ENCODE results near the gene TMEM201.
A peak's percentile ranks its signal among the peaks of the same experiment; 100 is the strongest.

TMEM201 gene

DNA sequence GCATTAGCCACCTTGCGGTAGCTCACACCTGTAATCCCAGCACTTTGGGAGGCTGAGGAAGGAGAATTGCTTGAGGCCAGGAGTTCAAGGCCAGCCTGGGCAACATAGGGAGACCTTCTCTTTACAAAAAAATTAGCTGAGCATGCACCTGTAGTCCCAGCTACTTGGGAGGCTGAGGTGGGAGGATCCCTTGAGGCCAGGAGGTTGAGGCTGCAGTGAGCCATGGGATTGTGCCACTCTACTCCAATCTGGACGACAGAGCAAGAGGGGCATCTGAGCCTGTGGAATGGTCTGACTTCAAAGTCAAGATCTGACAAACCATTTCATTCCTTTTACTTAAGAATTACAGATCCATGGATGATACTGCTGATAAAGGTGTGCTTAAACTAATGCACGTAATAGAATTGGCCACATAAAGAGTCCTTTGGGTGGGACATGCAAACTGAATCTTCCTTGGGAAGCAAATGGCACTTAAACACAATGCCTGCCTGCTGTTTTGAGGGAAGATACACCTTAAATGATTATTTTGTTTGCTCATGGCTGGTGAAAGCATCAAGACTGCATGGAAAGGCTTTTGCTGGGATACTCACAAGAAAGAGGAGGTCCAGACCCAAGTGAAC lies 2.5 kb upstream of the TMEM201 start:
- DNase-seq = no peak

DNA sequence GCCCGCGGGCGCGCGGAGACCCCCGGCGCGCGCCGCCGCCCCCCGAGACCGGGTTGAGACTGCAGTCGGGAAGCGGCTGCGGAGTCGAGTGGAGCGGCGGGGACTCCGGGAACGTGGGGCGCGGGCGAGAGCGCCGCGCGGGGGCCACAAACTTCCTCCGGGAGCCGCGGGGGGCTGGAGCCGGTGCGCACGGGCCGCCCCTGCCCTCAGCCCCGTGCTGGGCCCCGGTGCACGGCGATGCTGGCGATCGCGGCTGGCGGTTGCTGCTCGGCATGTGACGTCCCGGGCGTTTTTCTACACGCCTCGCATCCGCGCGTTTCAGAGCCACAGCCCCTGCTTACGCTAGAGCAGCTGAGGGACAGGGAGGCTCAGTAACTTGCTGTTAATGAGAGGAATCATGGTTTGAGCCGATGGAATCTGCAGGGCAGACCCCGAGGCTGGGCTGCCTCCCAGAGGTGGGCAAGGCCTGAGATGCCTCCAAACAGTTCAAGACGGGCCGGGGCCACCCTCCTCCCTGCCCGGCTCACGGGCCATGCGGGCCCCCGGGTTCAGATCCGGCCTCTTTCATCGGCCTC lies 520 bp downstream of the TMEM201 start:
- peak; percentile 57 to 70 for DNase-seq

DNA sequence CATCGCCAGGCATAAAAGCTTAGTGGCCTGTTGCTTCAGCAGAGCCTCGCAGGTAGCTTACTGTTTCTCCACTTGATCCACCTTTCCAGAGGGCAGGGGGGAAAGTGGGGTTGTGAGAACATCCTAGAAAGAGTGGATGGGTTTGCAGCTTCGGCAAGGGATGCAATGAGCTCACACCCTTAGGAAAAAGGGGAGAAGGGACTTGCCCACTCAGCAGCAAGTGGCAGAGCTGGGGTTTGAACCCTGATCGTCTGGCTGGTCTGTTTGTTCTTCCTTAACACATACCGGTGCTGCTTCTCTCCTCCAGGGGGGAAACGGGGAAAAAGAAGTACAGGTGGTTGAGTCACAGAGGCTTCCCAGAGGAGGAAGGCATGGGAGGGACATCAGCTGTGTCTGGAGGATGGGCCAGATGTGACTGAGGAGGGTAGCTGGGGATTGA lies 1.0 kb downstream of the TMEM201 start:
- DNase-seq = no peak

DNA sequence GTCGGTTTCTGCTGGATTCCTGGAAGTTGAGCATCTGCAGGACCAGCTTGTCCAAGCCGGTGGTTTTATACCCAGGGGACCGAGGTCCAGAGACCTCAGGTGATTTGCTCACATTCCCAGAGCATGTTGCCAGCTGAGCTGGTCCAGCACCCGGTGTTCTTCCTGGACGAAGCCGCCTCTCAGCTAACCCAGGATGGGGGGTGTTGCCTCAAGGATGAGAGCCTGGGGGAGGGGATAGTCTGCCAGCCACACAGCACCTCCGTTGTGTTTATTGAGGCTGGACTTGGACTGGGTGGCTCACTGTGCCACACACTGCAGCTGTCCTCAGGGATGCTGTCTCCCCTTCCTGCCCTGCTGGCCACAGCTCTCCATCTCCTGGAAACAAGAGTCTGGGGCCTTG lies 1.5 kb downstream of the TMEM201 start:
- no peak for DNase-seq

DNA sequence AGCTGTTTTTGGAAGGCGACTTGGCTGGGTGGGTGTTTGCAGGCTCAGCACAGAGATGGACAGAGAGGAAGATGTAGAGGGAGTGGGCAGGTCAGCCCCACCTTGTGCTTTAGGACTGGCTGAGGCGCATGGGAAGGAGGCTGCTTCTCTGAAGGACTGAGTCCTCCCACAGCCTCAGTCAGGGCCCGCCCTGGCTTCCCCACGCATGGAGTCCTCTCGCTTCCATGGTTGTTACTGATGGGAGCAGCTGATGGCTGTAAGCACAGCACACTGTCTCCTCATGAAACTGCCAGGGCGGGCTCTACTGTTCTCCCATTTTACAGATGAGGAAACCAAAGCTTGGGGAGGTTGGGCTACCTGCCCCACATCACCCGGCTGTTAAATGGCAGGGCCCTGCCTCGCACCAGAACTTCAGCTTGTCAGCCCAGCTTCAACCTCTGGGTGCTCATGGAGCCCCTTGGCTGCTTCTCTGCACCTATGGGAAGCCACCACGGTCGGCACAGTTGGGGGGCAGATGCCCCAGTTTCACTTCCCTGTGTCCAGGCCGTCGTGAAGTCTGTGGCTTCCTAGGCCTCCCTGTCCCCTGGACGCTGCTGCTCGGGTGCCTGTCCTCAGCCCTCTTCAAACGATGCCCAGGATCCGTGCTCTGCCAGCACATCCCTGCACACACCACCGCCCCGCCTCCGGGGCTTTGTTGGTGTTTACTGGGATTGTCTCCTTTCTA lies 2.4 kb downstream of the TMEM201 start:
- DNase-seq = no peak

DNA sequence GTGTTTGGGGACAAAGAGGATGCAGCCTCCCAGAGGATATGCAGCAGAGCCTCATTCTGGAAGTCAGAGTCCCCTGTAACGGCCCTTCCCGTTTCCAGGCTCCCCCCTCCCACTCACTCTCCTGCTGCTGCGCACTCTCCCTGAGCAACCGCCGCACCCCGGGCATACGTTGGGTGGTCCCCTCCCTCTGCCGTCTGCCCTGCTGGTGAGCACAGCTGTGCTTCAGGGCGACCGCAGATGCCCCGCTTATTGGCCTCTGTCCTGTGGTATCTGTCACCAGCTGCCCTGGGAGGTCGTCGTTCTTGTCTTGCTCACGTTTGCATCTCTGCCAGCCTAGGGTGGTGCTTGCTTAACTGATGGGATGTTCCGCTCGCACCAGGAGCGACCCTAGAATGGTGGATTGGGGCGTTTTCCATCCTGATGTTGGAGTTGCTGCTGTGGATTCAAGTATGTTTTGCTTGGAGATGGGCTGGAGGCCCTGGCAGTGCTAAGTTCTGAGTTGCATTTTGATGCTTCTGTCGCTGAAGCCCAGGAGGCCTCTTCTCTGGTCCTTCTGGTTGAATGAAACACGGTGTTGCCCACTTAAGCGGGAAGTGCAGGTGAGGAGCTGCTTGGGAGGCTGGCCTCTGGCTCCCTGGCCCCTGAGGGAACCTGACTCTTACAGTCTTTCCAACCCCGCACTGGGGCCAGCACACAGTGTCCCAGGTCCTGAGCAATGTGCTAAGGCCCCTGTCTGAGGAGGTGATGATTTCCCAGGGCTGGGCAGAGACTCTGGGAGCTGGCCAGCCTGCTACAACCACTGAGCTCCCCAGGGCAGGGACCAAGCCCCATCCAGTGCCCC lies 3.2 kb downstream of the TMEM201 start:
- DNase-seq = no peak

DNA sequence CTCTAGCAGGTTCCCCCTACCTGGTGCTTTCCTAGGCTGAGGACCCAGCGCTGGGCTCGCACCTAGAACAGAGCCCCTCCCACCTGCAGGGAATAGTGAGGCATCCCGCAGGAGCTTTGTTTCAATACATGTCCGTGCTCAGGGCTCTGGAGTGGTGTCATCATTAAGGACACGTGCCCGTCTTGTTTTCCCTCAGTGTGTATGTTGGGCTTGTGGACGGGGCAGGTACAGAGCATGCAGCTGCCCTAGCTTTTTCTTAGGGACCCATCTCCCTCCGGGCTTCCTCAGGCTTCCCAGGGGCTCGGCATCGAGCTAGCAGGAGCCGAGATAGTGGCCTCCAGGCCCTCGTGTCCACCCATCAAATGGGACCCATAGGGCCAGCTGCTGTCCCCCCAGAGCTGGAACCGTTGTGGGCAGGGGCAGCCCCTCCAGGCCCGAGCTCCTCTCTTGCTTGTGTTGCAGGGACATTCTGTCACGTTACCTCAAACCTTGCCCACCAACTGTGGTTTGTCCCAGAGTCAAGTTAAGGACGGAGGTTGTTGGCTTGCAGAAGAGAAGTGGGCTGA lies 3.9 kb downstream of the TMEM201 start:
- no peak for DNase-seq

DNA sequence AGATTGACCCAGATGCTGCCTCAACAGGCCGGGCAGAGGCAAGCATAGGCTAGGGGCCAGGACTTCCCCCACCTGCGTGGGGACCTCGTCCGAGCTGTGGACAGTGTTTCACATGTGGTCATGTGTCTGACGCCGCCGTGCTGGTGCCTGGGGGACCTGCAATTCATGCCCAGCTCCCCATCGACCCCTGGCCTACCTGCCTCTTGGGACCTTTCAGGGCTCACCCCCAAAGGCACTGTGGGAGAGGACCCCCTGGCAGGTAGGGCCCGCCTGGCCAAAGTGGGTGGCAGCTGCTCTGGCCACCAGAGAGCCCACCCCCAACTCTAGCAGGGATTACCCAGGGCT lies 4.4 kb downstream of the TMEM201 start:
- no peak for DNase-seq

DNA sequence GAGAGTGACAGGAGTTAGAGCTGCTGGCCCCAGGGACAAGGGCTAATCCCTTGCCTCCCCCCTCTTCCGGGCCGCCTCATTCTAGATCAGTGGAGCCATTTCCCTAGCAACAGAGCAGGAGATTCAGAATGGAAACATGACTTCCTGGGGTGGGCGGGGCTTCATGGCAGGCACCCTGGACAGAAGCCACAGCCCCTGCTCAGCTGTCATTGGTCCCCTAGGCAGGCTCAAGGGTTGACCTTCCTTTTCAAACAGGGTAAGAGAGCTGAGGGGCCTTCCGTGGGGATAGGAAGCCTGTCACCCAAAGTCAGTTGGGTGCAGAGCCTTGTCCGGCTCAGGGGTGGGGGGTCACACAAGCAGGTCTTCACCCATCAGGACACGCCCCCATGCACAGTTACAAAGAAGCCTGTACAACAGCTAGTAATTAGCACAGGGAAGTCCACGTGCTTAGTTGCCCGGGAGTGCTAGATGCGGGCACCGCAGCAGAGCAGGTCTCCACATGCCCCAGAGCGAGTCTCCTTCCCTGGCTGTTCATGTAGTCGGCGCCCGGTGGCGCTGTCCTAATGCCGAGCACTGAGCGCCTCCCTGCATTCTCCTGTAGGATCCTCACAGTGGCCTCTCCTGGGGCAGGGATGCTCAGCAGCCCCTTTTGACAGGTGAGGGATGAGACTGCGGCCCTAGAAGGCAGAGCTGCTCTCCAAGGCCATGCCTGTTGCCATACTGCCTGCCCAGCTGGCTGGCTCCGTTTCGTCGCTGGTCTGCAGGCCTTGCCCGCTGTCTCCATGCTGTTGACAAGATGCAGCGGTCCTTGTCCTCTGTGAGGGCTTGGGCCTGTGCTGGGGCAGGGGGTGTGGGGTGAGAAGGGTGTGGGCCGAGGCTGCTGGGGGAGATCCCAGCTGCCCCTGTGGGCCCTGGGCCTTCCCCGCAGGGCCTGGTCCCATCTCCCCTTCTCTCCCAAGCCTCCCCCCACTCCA lies 5.1 kb downstream of the TMEM201 start:
- DNase-seq = peak; percentile 52 to 61

DNA sequence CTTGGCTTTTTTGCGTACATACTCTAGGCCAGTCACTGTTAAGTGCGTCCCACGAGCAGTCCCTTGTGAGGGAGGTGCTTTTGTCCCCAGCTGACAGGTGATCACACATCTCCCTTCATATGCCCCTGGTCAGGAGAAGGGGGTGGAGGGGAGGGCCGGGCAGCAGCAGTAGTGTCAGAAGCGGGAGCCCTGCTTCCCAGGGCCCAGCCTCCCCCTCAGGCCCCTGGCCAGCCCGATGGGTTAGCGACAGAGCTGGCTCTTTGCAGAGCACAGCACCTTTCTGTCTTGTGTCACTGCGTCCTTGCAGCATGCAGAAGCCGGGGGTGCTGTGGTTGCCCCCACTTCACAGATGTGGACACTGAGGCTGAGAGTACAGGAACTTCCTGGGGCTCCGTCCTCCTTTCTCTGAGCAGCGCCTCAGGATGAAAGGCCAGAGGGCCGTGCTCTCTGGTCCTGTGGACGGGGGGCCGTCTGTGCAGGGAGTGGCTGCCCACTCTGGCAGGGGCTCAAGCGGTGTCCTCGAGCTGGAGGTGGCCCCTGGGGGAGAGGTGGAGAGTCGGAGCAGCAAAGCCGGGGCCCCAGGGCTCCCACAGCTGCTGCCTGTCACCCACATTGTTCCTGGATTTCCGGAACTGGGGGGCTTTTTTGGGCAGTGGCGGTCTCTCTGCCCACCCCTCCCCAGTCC lies 5.9 kb downstream of the TMEM201 start:
- DNase-seq = no peak

DNA sequence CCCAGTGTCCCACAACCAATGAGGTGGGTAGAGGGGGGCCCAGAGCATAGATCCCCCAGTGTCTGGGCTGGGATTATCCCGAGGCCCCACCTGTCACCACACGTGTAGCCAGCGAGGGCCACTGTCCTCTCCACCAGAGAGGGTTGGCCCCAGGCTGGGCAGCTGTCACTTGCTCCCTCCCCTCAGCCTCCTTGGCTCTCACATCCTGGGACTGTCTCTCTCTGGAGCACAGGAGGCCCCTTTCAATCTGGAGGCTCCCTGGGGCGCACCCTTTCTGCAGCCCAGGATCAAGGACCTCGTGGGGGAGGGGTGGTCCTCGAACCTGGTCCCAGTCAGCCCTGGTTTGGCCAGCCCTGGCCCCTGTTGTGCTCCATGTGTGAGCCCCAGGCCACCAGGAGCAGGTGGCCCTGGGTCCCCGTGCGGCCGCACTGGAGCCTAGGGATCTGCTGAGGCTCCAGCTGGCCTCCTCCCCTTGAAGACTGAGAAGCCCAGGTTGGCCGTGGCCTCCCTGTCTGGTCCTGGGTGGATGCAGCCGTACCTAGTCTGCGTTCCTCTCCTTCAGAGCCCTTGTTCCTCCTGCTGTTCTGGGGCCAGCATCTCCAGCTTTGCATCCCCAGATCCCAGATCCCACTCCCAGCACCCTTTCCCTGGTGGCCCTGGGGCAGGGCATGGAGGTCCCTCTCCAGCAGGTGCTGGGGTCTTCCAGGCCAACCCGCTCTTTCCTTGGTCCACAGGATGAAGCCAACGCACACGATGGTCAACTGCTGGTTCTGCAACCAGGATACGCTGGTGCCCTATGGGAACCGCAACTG lies 6.7 kb downstream of the TMEM201 start:
- DNase-seq = no peak

DNA sequence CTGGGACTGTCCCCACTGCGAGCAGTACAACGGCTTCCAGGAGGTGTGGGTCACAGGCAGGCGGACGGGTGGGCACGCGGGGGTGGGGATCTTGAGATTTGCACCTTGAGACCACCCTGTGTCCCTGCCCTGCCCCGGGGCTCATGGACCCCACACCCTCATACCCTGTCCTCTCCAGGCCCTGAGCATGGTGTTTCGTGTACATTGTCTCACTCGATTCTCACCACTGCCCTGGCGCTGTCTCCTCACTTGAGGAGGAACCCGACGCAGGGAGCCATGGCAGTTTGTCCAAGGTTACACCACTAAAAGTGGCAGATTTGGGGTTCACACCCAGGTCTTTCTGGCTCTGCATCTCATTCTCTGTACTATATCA lies 7.2 kb downstream of the TMEM201 start:
- DNase-seq = no peak

DNA sequence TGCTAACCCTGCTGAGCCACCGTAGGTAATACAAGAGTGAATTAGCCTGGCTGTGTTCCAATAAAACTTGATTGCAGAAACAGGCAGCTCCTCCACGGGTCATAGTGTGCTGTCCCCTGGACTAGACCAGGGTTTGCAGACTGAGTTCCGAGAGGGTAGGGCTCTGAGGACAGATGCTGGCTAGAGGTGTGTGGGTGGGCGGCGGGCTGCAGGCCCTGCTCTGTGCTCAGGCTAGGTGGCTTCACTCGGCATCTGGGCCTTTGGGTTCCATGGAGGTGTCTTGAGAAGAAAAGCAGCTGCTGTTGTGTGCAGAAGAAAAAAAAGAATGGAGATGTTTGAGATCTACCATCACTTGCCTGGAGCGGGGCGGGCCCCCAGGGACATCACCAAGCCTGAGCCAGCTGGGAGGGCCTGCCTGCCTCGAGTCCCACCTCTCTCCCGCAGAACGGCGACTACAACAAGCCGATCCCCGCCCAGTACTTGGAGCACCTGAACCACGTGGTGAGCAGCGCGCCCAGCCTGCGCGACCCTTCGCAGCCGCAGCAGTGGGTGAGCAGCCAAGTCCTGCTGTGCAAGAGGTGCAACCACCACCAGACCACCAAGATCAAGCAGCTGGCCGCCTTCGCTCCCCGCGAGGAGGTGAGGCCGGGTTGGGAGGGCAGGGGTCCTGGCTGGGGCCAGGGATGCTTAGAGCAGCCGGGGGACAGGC lies 7.9 kb downstream of the TMEM201 start:
- no peak for DNase-seq

DNA sequence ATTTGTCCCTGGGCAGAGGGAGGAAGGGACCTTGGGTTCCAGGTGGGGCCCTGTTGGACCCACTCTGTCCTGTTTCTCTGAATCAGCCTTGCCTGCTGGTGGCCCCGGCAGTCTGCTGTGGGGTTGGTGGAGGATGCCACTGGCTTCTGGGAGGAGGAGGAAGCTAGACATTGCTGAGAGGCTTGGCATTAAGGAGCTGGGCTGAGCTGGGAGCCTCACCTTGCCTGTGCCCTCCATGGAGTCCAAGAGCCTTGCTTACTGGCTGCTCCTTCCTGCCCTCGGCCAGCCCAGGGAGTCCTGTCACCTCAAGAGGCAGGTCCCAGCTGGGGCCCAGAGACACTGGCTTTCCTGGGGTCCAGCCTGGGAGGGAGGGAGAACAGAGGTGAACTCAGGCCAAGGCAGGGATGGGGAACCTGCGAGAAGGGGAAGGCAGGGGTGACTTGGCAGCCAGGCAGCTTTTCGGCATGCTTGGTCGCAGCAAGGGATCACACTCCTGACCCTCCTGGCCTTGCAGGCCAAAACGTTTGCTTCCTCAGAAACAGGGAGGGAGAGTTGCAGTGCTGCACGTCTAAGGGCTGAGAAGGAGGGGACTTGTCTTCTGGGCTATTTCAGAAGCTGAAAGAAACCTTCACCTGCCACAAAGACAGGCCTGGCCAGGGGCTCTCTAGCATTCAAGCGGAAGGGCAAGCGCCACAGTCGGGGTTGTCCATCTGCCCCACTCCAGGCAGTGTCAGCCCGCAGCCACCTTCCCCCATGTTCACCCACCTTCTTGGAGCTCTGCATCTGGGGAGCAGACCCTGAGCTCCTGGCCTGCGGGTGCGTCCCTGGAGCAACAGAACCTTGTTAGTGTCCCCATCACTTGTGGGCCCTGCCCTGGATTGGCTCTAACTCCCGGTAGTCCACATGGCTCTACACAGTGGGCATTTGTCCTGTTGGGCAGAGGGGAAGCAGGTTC lies 8.9 kb downstream of the TMEM201 start:
- no peak for DNase-seq

DNA sequence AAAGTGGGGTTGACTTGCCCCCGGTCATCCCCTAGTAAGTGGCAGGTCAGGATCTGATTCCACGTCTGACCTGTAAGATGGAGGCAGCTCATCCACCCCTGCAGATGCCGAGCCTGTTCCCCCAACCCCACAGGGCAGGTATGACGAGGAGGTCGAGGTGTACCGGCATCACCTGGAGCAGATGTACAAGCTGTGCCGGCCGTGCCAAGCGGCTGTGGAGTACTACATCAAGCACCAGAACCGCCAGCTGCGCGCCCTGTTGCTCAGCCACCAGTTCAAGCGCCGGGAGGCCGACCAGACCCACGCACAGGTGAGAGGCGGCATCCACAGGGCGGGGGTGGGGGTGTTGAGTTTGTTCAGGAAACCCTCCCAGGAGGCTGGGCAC lies 9.6 kb downstream of the TMEM201 start:
- no peak for DNase-seq

DNA sequence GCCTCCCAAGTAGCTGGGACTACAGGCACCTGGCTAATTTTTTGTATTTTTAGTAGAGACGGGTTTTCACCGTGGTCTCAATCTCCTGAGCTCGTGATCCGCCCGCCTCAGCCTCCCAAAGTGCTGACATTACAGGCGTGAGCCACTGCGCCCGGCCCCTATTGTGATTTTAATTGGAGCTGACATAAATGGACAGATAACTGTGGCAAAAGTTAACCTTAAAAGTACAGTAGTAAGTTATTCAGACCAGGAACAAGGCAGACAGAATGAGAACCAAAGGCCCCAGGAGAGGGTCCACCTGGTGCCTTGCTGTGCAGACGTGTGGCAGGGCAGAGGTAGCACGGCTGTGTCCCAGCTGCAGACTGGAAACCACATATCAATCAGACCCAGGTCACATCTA lies 11.0 kb downstream of the TMEM201 start:
- DNase-seq = no peak

DNA sequence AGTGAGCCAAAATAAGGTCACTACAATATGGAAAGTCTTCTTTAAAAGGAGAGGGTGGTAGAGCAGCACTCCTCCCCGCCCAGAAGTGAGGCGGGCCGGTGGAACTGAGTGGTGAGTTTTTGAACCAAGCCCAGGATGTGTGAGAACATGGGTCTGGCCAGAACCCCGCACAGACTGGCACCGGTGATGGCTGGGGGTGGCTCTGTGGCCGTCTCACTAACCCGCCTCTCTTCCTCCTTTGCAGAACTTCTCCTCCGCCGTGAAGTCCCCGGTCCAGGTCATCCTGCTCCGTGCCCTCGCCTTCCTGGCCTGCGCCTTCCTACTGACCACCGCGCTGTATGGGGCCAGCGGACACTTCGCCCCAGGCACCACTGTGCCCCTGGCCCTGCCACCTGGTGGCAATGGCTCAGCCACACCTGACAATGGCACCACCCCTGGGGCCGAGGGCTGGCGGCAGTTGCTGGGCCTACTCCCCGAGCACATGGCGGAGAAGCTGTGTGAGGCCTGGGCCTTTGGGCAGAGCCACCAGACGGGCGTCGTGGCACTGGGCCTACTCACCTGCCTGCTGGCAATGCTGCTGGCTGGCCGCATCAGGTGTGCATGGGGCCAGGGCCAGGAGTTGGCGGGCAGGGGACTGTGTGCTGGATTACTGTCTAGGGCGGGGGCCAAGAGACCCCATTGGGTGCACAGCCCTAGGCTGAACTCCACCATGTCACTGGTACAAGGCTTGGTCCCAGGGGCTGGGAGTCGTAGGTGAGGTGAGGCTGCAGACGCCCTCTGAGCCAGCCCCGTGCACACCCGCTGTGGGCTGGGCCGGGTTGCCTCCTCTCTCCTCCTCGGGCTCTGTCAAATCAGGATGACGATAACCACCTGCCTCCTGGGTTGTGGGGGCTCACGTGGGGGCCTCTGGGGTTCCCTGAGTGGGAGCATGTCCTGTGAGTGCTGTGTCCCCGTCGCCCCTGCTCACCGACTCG lies 12.4 kb downstream of the TMEM201 start:
- DNase-seq = no peak

Measured in activated T-cell treated with anti-CD3 and anti-CD28 coated beads, Interleukin-2, amount 50 U/mL, for 48 hours (primary cell).